ENCODE measurements around the gene GRK2.
"Not testable (repeated sequence)": the region's sequence is repeated elsewhere in the genome, so short reads cannot be mapped to it uniquely, and the experiment has no call there.

The GRK2 gene

DNA sequence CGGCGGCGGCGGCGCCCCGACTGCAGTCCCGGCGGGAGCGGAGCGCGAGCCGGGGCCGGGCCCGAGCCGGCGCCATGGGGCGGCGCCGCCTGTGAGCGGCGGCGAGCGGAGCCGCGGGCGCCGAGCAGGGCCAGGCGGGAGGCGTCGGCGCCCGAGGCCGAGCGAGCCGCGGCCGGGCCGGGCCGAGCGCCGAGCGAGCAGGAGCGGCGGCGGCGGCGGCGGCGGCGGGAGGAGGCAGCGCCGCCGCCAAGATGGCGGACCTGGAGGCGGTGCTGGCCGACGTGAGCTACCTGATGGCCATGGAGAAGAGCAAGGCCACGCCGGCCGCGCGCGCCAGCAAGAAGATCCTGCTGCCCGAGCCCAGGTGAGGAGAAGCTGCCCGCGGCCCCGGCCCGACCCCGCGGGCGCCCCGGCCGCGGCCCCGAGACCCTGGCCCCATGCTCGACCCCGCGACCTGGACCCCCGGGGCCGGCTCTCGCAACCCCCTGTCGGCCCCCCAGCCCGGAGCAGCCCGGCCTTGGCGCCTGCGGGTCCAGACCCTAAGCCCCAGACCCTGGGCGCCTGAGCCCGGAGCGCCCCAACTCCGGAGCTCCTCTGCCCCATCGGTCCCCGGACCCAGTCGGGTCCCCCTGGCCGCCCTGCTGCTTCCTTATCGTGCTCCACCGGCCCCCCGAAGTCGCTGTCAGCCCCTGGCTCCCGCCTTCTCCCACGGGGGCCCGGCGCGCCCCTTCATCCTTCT, at the start of gene GRK2:
GRK2 (plus strand) TSS at position 25 of the 739 bp plus-strand sequence; CDS start at position 252, 227 bp downstream.
- peak in 1 of 4 experiments; percentile 43 for DNase-seq

DNA sequence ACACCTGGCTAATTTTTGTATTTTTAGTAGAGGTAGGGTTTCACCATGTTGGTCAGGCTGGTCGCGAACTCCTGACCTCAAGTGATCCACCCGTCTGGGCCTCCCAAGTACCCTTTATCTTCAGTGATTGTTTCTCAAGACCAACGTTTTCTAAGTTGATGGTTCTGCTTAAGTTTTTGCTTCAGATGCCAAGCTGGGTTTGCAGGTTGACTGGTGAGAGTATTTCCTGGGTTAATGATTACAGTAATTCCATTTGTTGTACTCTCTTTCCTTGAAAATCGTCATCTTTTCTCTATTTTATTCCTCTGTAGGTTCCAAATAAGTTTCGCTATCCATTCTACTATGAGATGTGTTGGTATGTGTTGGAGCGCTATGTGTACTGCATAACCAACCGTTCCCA, 38.5 kb upstream of the GRK2 start:
- DNase-seq = no peak

DNA sequence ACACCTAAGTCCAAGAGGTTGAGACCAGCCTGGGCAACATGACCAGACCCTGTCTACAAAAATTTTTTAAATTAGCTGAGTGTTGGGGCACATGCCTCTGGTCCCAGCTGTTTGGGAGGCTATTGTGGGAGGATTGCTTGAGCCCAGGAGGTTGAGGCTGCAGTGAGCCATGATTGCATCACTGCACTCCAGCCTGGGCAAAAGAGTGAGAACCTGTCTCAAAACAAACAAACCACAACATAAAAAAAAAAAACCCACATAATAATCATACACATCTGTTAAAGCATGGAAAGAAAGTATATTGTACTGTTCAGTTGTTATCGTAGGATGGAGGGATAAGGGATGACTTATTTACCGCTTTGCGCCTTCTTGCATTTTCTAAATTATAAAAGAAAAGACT, 35.9 kb upstream of the GRK2 start:
- no peak for DNase-seq

DNA sequence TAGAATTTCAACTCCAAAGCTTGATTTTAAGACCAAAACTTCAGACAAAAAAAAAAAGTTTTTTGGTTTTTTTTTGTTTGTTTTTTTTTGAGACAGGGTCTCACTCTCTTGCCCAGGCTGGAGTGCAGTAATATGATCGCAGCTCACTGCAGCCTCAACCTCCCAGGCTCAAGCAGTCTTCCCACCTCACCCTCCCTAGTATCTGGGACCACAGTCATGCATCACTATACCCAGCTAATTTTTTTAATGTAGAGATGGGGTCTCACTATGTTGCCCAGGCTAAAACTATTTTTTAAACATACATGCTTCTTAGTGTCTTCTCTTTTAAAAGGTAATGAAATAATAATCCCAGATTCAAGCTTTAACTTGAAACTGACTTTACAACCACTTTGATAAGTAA, 35.4 kb upstream of the GRK2 start:
- DNase-seq = no peak

DNA sequence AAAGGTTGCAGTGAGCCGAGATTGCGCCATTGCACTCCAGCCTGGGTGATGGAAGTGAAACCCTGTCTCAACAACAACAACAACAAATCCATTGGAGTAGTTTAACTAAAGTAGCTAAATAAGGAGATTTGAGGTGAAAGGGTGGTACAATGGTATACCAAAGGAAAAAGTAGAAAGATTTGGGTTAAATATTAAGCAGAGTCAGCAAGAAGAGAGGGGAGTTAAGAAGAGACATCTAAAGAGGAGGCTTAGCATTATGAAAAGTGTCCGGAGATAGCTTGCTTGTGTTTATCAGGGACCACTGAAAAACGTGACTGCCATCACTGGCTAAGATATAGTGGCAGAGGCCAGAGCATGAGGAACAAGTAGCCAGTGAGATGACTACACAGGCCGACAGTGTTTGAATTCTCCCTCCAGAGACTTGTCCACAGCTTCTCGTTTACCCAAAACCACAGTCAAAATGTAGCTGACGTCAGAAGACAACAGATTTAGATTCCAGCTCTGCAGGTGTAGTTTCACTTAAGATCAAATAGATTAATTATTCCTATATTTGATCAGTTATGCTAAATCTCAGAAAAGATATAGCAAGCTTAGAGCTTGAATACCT, 32.6 kb upstream of the GRK2 start:
- no peak for DNase-seq

DNA sequence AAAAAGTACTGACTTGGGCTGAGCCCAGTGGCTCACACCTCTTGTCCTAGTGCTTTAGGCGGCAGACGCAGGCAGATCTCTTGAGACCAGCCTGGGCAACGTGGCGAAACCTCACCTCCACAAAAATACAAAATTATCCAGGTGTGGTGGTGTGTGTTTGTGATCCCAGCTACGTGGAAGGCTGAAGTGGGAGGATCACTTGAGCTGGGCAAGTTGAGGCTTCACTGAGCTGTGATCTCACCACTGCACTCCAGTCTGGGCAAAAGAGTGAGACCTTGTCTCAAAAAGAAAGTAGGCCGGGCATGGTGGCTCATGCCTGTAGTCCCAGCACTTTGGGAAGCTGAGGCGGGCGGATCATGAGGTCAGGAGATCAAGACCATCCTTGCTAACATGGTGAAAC, 31.7 kb upstream of the GRK2 start:
- not testable (repeated sequence) for DNase-seq

DNA sequence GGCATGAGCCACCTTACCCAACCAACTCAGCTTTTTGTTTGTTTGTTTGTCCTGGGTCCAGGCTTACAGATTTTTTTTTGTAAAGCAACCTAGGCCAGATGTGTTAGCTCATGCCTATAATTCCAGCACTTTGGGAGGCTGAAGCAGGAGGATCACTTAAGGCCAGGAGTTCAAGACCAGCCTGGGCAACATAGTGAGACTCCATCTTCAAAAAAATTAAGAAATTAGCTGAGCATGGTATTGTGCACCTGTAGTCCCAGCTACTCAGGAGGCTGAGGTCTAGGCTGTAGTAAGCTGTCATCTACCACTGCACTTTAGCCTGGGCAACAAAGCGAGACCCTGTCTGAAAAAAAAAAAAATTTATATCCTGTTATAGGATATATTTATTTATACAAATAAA, 28.7 kb upstream of the GRK2 start:
- DNase-seq = no peak

DNA sequence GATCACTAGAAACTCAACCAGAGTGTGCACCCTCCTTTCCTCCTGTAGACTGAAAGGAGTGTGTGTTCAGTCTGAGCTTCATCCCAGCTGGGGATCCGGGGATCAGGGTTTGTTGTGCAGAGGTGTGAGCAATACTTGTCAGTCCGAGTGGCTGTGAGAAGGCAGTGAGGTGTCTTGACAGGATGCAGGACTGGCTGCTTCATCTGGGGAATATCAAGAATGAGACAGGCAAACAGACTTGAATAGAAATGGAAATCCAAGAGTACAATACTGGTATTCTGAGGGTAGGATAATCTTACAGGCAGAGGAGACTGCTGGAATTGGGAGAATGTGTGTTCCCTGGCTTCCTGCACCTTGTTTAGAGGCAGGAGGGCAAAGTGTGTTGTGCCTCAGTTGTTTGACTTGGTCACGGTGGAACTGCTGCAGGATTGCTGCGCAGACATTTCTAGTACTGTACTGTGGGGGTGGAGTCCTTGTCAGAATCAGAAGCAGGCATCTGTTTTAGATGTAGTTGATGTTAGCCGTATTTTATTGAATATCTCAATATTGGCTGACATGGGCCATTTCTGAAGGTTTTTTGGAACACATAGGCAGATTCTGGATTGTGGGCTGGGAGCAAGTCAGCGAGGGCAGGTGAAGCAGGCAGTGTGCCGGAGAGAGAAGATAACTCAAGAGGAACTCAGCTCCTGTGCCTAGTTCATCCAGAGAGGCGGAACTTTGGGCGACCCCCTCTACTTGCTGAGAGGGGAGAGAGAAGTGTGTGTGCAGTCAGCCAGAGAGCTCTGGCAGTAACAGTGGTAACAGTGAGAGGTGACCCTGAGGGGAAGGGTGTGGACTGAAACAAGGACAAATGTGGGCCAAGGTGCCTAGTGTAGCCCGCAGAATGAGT, 27.1 kb upstream of the GRK2 start:
- no peak for DNase-seq

DNA sequence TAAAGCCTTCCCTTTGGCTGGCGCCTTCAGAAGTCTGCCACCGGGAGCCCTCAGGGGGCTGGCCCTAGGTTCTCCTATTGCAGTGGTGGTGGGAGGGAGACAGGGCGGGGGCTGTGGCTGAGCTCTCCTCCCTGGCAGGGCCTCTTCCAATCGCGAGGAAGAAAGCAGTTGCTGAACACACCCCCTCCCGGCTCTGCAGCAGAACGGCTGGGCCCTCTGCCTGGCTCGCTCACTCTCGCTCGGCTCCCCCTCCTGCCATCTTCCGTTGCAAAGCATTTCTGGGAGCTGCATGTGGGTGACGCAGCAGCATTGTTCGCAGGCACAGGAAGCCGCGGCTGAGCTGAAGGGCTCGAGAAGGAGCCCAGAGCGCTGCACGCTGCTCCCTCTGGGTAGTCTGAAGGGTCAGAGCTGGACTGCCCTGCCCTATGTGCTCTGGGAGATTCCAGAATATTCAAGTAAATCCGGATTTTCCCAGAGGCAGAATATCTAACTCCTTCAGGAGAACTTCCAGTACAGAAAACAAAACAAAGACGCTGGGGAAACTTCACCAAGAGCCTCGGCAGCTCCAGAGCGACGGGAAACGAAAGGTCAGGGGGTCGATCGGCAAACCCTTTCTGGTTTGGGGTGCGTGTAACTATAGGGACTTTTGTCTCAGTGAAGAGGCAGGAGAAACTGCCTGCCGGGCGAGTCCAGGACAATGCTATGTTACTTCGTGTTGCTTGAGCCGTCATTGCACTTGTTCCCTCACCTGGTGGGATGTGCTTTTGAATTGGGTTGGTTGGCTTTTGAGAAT, 26.3 kb upstream of the GRK2 start:
- peak; percentile 77 to 91 (median 88) for DNase-seq

DNA sequence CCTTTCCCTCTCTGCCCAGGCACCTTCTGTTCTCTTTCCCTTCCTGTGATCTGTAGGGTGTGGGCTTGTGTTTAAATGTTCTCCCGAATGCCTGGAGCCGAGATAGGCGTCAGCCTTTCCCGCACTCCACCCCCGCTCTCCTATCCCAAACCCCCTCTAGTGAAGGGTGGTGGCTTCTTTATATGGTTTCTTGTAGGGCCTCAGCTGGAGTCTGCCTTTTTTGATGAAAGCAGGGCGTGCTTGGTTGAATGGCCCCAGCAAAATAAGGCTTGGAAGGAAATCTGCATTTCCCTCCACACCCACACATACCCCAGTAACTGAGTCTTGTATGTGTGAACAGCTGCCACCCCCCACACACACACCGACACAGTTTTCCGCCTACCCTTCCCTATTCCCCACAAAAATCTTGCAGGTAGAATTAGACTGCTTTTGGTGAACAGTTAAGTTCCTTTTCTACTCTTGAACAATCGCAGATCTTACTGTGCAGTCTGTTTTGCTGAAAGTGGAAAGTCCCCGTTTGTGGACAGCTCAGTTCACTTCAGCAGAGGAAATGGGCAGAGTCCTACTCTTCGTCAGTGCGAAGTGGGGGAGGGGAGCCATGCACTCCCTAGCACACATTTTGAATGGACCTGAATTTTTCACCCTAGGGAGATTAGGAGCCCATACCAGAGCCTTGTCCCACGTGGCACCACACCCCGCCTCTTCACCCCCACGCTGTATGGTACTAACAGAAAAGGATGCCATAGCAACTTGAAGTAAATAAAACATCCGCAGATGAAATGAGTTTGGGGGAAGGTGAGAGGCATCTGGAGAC, 25.5 kb upstream of the GRK2 start:
- peak in 3 of 4 experiments; percentile 35 to 66 (median 49) for DNase-seq

DNA sequence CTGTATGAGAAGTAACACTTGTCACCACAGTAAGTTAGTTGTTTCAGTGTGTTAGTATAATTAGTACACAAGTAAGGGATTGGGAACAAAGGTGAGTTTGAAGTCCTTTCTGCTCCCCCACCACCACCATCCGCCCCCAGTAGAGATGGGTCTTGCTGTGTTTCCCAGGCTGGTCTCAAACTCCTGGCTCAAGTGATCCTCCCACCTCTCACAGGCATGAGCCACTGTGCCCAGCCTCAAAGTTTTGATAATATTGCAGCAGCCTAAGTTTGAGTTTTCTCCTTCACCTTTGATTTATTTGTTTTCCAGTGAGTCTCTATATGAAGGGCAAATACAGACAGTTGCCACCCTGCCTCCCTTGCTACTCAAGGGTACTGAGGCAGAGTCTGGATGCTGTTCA, 23.7 kb upstream of the GRK2 start:
- DNase-seq = no peak

DNA sequence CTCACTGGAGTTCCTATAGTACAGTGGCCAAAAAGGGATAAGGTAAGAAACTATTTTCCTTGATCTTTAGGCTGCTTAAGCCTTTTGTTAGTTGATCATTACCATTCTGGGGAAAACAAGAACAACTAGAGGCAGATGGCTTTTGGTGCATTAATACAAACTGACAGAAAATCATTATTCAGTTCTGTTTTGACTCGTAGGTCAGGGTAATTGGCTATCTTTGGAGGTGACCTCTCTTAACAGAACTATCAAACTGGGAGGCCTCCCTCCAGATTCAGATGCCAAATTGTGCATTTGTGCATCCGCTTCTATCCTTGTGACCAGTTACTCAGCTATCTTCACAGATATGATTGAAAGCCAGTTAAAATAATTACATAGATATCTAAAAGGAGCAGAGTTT, 23.2 kb upstream of the GRK2 start:
- DNase-seq = no peak

DNA sequence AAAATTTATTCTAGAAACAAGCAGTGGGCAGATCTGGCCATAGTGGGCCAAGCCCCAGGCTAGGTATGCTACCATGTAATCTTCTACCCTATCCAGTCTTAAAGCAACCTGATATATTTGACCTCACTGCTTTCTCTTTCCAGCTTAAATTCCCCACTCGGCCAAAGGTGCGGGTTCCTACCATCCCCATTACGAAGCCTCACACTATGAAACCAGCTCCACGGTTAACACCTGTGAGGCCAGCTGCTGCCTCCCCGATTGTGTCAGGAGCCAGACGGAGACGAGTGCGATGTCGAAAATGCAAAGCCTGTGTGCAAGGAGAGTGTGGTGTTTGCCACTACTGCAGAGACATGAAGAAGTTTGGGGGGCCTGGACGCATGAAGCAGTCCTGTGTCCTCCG, 21.2 kb upstream of the GRK2 start:
- no peak for DNase-seq

DNA sequence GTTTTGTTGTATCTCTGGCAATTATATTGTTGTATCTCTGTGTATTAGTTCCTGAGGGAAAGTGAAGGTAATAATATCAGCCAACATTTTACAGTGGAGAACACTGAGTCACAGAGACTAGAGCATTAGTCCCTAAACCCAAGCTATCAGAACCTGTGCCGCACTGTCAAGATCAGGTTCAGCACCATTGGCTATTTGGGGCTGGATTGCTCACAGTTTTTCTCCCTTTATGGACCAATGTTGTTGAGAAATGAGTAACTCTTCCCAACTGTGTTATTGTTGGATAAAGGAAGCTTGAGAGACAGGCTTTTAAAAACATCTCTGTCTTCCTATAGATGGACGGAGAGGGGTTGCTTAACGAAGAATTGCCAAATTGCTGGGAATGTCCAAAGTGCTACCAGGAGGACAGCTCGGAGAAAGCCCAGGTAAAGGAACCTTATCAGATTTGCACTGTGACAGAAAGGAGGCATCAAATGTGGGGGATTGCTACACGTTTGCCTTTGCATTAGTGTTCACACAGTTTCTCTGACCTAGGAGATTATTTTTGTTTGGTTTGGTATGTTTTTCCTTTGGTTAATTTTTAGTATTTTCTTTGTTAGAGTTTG, 18.2 kb upstream of the GRK2 start:
- no peak for DNase-seq

DNA sequence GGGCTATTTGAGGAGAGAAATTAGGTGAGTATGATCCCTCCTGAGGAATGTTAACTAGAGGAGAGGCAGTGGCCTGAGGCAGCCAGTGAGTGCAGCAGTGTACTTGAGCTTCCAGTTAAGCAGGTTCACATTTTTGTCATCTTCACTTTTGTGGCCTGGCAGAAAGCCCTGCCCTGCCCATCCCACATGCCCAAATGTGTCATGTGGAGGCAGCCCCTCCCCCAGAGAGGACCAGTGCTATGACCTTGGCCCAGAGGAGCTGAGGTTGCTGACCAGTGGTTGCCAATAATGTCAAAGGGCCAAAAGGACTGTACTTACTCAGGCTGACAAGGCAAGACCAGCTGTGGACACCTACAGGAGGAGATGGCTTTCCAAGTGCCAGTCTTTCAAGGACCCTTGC, 17.6 kb upstream of the GRK2 start:
- no peak for DNase-seq

DNA sequence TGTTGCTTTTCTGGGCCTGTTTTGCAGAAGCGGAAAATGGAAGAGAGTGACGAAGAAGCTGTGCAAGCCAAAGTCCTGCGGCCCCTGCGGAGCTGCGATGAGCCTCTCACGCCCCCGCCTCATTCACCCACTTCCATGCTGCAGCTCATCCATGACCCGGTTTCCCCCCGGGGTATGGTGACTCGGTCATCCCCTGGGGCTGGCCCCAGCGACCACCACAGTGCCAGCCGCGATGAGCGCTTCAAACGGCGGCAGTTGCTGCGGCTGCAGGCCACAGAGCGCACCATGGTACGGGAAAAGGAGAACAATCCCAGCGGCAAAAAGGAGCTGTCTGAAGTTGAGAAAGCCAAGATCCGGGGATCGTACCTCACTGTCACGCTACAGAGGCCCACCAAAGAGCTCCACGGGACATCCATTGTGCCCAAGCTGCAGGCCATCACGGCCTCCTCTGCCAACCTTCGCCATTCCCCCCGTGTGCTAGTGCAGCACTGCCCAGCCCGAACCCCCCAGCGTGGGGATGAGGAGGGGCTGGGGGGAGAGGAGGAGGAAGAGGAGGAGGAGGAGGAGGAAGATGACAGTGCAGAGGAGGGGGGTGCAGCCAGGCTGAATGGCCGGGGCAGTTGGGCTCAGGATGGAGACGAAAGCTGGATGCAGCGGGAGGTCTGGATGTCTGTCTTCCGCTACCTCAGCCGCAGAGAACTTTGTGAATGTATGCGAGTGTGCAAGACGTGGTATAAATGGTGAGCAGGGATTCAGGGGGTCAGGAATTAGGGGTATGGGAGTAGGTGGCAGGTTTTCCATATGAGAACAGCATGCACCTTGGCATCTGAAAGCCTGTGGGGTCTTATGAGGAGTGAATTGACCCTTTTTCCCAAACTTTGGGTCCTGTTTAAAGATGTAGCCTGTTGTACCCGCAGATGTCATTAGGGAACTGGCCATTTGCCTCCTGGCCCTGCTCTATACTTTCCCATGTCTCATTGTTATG, 15.9 kb upstream of the GRK2 start:
- no peak for DNase-seq

DNA sequence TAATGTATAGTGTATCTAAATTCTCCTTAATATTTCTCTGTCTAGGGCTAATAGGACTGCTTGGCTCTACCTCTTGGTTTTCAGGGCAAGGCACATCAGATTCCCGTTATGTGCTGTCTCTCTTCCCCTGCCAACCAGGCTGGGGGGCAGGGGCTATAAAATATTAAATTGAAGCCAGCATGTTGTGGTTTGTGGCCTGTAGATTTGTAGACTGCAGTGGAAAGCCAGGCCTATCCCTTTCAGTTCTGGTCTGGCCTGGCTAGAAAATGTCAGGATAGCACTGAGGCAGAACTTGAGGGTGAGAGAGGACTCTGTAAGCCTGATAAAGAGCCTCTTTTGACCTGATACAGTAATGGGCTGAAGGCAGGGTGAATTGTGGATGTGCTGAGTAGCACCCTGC, 14.4 kb upstream of the GRK2 start:
- no peak for DNase-seq

DNA sequence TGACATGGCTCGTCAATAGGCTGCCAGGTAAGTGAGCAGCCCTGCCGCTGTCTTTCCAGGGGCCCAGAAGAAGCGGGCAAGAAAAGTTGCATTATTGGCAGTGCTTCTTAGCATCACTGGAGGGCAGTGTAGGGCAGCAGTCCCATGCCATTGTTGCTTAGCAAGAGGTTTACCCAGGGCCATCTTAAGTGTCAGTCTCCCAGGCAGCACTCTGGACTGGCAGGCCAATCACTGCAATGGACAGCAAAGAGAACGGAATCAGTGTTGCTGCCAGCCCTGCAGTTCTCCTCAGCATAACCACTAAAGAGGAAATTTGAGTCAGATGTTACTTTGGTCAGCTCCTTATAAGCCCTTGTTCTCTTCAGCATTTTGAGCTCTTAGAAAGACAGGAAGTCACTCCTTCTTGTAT, 13.4 kb upstream of the GRK2 start:
- DNase-seq = peak in 1 of 4 experiments; percentile 20

DNA sequence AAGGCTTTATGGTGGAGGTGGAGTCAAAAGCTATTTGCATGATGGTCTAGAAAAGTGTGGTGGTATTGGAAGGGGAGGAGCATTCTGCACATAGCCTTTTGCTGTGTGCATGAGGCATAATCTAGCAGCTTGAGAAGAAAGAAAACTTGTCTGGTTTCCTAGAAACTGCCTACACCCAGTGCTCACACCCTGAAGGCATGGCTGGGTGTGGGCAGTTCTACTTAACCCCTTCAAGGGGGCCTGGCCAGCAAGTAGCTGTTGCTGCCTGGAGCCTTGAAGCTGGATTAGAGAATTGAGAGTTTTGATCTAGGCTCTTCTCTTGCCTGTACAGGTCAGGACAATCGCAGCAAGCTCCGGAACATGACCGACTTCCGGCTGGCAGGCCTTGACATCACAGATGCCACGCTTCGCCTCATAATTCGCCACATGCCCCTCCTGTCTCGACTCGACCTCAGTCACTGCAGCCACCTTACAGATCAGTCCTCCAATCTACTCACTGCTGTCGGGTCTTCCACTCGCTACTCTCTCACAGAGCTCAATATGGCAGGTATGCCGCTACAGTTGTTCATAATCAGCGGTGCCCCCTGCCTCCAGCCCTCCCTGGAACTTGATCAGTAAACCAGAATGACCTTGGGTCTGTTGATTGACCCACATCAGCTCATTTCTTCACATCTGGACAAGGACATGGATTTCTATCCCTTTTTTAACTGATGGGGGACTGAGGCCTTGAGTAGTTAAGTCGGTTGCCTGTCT, 12.2 kb upstream of the GRK2 start:
- DNase-seq = no peak

DNA sequence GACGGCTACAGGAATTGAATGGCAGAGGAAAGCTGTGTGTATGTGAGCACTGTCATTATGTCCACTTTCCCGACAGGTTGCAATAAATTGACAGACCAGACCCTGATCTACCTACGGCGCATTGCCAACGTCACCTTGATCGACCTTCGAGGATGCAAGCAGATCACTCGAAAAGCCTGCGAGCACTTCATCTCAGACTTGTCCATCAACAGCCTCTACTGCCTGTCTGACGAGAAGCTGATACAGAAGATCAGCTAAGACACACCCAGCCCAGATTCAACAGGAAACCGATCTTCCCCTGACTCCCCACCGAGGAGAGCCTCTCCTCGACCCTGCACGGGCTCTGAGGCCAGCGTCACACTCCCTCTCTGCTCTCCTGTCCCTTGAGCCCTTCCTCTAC, 11.5 kb upstream of the GRK2 start:
- DNase-seq = no peak

All from activated naive CD4-positive, alpha-beta T cell (primary cell).